ENCODE data around the gene EPHB4.

Gene EPHB4

GRCh38 chr7:100854146-100854895 is 27.0 kb upstream of the EPHB4 start:
- DNase-seq, result no peak

GRCh38 chr7:100852048-100852872 is 24.9 kb upstream of the EPHB4 start, which contains the start of gene SLC12A9:
Gene SLC12A9 (plus strand): TSS chr7:100852713. CDS start chr7:100854198, 1,485 bp downstream.
- DNase-seq, result peak; percentile 90

GRCh38 chr7:100847360-100847759 is 20.0 kb upstream of the EPHB4 start:
- no peak for DNase-seq

GRCh38 chr7:100840470-100841100 is 13.3 kb upstream of the EPHB4 start:
- no peak for DNase-seq

- no peak for DNase-seq
Observed at GRCh38 chr7:100839361-100839760, 12.0 kb upstream of the EPHB4 start.

GRCh38 chr7:100837099-100837836 is 9.9 kb upstream of the EPHB4 start:
- DNase-seq, result peak; percentile 87

- no peak for DNase-seq
Observed at GRCh38 chr7:100836812-100837098, 9.4 kb upstream of the EPHB4 start.

GRCh38 chr7:100835903-100836811 is 8.8 kb upstream of the EPHB4 start:
- no peak for DNase-seq

- DNase-seq, result no peak
Observed at GRCh38 chr7:100832281-100832633, 4.9 kb upstream of the EPHB4 start.

GRCh38 chr7:100830396-100830795 is 3.1 kb upstream of the EPHB4 start:
- DNase-seq, result peak; percentile 39

GRCh38 chr7:100829150-100829716 is 1.9 kb upstream of the EPHB4 start:
- DNase-seq, result no peak

GRCh38 chr7:100826514-100827329 is 601 bp downstream of the EPHB4 start:
- DNase-seq, result no peak

GRCh38 chr7:100825751-100826513 is 1.4 kb downstream of the EPHB4 start:
- DNase-seq, result no peak

- no peak for DNase-seq
Observed at GRCh38 chr7:100825215-100825671, 2.1 kb downstream of the EPHB4 start.

- DNase-seq, result no peak
Observed at GRCh38 chr7:100824499-100825214, 2.7 kb downstream of the EPHB4 start.

- DNase-seq, result no peak
Observed at GRCh38 chr7:100823534-100823933, 3.8 kb downstream of the EPHB4 start.

GRCh38 chr7:100823140-100823525 is 4.2 kb downstream of the EPHB4 start:
- DNase-seq, result no peak

GRCh38 chr7:100822236-100823139 is 4.8 kb downstream of the EPHB4 start:
- no peak for DNase-seq
